Fibroblast of mammary gland (primary cell): ENCODE data around the gene KIF27.
A peak's percentile ranks its signal among the peaks of the same experiment; 100 is the strongest.
"Not testable (repeated sequence)": the region's sequence is repeated elsewhere in the genome, so short reads cannot be mapped to it uniquely, and the experiment has no call there.

Source experiments
- DNase-seq: peaks from one replicate; pipeline ENCODE4 v3.0.0-alpha.2; 2010; ENCODE audit warnings: low read depth
- H3K4me3 ChIP-seq: 2 replicates; pipeline ENCODE4 v1.5.1; 2011; ENCODE audit warnings: low read depth, mild to moderate bottlenecking, low read length, moderate library complexity; ENCODE audit not compliant: control insufficient read depth
- CTCF ChIP-seq: conservative IDR thresholded peaks from 2 replicates; pipeline ENCODE4 v1.5.1; 2011; ENCODE audit warnings: low read depth, low read length, inconsistent platforms; ENCODE audit not compliant: control insufficient read depth, insufficient read depth

Gene KIF27

GRCh38 chr9:83962165-83962564 is 40.9 kb upstream of the KIF27 start:
- no peak for TF ChIP-seq CTCF
- H3K4me3 ChIP-seq: no peak overlapping the region
- peak; percentile 45 for DNase-seq

- no peak for DNase-seq
- H3K4me3 ChIP-seq: no peak overlapping the region
- no peak for TF ChIP-seq CTCF
Observed at GRCh38 chr9:83960991-83961390, 39.8 kb upstream of the KIF27 start.

- TF ChIP-seq CTCF: no peak
- peak; percentile 95 for DNase-seq
- no peak overlapping the region for H3K4me3 ChIP-seq
Observed at GRCh38 chr9:83959061-83959460, 37.8 kb upstream of the KIF27 start.

GRCh38 chr9:83957248-83957513 is 35.9 kb upstream of the KIF27 start:
- TF ChIP-seq CTCF: no peak
- H3K4me3 ChIP-seq: peak overlapping the region; percentile 71
- no peak for DNase-seq

- TF ChIP-seq CTCF: no peak
- H3K4me3 ChIP-seq: peak overlapping the region; percentile 71
- peak; percentile 61 for DNase-seq
Observed at GRCh38 chr9:83956436-83957247, 35.4 kb upstream of the KIF27 start.

GRCh38 chr9:83956086-83956435 is 34.8 kb upstream of the KIF27 start:
- H3K4me3 ChIP-seq: peak overlapping the region; percentile 71
- no peak for DNase-seq

GRCh38 chr9:83948096-83948495 is 26.9 kb upstream of the KIF27 start:
- not testable (repeated sequence) for DNase-seq, H3K4me3 ChIP-seq

More at GRCh38 chr9:83956086-83956435, 34.8 kb upstream of the KIF27 start:
- no peak for TF ChIP-seq CTCF
